ENCODE results near the gene ABO.
"Not testable (repeated sequence)": the region's sequence is repeated elsewhere in the genome, so short reads cannot be mapped to it uniquely, and the experiment has no call there.

The ABO gene

DNA sequence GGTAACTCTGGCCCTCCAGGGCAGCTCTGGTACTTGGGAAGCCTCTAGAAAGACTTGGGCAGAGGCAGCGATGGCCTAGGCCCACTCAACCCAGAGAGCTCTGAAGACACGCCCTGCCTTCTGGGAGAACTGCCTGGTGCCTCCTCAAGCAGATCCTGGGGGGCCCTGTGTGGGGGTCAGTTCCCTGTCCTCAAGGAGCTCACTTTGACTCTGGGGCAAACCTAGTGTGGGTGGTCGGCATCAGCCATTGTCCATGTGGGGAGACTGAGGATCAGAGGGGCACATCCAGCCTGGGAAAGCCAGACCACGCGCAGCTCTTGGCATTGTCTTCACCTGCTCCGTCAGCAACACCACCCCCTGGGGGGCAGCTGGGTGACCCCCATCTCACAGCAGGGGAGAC lies 28.0 kb downstream of the ABO start:
- DNase-seq: no peak

DNA sequence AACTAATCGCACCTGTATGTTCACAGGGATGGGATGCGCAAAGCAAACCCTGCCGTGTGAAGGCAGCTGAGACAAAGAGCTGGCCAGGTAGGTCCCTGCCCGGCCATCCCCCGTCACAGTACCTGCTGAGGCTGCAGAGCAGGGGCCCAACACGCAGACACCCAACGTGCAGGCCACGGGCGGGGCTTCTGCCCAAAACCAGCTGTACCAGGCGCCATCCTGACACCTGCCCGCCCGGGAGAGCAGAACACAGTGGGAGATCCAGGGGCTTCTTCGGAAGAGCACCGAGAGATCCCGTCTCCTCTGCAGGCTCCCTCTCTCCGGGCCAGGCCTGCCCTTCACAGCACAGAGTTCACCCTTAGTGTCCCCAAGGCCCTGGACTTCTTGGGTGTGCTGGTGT lies 28.4 kb downstream of the ABO start:
- no peak for DNase-seq

DNA sequence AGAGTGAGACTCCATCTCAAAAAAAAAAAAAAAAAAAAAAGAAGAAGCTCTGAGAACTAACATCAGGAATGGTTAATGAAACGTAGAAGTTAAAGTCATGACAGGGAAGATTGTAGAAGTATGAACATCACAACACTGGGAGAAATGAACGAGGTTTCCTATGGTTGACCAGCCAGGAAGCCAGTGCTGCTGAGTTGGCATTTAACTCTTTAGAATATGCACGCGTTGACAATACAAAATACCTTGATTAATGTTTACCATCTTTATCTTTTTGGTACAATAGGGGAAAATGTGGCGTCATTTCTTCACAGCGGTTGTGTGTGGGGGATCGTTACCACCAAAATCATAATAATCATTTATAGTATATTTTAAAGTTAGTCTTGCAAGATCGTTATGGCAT lies 32.0 kb downstream of the ABO start:
- no peak for DNase-seq

DNA sequence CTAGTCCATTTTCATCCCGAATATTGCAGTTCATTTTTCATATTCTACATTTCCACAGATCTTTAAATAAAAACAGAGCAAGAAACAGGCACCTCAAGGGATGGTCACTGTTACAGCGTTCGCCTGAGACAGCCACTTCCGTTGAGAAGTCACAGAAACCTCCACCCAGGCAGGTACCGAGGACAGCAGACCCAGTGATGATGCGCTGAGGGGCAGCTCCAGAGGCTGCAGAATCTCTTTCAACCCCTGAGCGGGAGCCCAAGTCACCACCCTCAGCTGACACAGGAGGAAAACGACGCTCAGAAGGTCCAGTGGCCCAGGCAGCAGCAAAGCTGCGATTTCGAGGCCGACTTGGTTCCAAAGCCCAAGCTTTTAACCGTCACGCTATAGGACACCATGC lies 32.8 kb downstream of the ABO start:
- no peak for DNase-seq

DNA sequence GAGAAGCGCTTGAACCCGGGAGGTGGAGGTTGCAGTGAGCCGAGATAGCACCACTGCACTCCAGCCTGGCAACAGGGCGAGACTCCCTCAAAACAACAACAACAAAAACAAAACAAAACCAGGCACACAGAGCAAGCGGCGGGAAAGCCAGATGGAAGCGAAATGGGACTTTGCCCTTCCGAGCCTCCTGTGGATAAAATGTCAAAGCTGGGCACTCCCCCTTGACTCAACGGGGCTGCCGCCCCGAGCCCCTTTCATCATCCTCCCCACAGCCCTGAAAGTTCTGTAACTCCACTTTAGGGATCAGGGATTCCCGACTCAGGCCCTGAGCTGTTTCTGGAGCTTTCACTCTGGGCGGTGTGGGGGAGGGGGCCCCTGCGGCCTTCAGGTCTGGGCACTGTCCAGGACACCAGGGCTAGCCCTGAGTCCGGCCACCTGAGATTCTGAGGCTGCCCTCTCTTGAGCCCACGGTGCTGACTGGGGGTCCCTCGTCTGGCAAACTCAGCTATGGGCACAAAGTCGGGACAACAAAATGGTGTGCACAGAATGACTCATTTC lies 35.4 kb downstream of the ABO start:
- DNase-seq: no peak

DNA sequence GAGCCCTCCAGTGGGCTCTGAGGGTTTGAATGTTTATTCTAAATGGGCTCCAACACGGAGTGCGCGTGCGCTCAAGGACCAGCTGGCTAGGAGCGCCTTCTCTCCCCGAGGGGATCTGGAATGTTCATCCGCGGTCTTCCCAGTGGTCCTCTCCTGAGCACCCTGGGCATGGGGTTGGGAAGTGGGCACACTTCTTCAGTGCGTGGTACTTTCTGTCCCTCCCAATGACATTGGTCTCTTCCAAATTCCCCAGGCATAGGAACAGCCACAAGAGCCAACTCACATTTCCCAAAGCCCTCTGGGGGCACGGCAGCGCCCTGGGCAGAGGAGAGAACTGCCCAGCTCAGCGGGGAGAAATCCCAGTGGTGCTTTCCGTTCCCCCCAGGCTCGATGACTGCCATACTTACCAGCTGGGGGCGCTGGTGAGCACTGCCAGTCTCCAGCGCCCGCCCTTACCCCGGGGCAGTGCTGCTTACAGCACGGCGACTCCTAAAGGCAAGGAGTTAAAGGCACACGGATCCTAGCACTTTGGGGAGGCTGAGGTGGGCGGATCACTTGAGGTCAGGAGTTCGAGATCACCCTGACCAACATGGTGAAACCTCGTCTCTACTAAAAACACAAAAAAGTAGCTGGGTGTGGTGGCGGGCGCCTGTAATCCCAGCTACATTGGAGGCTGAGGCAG lies 36.0 kb downstream of the ABO start:
- peak in 11 of 56 donors; percentile 8 to 60 (median 25) for DNase-seq

DNA sequence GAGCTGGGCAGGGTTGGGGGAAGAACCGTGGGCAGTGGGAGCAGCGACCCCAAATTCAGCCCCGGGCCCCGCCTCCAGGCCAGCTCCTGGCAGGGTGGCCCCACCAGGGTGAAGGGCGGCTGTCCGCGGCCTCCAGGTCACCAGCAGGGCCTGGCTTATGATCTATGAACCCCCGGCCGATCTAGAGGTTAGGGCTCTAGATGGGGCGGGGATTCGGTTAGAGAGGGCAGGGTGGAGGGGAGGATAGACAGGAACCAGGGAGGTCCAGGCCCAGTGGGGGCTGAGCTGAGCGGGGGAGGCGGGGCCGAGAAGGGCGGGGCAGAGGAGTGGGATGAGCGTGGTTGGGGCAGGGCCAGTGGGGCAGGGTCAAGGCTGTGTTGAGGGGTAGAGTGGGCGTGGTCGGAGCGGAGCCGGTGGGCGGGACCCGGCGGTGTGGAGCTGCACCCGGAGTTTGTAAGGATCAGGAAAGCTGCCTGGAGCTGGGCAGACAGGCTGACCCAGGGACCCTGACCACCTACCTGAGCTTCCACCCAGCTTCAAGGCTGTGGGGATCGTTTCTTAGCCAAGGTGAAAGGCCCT lies 36.6 kb downstream of the ABO start:
- DNase-seq: peak in 12 of 56 donors; percentile 6 to 53 (median 25)

DNA sequence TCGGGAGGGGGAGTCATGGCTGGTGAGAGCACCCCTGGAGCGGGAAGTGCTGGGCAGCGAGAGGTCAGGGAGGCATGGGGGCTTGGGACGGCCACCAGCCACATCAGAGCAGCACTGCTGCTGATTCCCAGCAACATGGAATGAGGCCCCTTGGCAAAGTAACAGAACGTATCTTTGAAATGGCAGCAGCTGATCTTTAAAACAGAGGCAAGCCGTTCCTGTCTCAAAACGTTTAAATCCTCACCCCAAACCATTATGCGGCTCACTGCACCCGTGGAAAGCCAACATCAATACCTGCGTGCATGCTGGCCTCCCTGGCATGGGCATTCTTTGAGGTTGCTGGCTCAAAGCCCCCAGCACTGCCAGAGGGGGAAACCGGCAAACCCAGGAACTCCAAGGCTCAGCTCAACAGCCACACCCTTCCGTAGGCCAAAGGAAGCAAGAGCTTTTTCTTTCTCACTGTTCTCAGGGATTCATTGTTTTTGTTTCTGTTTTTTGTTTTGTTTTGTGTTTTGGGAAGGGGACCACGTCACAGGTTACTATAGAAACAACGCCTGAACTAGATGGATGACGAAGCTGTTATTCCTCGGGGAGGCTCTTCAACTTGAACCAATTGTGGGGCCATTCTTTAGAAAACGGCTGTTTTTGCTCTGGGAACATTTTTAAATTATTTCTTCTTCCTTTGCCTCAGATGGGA lies 37.8 kb downstream of the ABO start:
- peak in 1 of 56 donors; percentile 6 for DNase-seq

DNA sequence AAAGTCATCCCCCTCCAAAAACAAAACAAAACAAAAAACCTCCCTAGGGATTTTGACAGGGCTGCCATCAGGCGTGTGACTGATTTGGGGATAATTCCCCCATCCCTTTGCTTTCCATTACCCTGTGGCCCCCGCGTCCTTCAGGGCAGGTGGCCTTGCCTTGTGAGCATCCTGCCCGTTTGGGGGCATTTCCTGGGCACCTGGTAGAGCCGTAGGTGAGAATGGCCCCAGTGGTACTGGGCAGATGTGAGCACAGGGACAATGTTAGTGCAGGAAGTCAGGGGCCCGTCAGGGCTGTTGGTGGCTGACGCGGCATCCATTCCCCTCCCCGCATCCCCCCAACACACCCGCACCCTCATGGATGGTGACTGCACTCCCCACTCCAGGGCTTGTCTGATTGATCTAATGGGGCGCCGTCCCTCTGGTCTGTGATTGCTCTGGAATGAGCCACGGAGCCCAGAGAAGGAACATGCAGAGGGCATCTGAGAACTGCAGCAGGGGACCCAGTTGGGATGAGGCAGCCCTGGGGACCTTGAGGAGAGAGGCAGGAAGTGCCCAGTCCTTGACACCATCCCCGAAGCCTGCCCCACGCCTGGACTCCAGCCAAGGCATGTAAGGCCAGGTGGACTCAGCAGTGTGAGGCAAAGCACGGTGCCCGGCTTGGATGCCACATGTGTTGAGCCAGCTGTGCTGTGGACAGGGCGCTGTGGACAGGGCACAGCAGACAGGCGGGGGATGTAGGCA lies 38.5 kb downstream of the ABO start:
- not testable (repeated sequence) for DNase-seq

DNA sequence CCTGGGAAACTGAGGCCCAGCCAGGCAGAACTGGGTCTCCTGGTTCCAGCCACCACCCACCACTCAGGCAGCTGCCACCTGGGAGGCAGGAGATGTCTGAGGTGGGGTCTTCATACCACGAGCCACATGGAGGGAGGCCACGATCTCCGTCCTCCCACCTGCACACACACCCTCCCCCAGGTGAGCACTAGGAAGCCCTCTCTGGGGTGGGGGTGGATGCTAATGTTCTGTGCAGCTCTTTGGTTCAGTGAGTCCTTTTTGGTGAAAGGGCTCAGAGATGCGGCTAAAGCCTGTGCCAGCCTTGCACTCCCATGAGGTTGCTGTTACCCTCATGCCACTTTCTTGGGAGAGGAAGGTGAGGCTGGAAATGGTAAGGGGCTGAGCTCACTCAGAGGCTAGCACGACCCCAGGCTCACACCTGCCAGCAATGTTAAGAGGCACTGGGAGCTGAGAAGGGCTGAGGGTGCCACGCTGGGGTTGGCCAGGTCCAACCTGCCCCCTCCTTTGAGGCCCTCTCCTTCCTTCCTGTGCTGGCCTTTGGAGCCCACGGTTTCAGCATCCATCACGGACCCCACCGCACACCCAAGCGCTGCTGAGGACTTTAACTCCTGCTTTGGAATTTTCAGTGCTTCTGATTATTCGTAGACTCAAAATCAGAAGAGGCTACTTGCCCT lies 39.3 kb downstream of the ABO start:
- no peak for DNase-seq

DNA sequence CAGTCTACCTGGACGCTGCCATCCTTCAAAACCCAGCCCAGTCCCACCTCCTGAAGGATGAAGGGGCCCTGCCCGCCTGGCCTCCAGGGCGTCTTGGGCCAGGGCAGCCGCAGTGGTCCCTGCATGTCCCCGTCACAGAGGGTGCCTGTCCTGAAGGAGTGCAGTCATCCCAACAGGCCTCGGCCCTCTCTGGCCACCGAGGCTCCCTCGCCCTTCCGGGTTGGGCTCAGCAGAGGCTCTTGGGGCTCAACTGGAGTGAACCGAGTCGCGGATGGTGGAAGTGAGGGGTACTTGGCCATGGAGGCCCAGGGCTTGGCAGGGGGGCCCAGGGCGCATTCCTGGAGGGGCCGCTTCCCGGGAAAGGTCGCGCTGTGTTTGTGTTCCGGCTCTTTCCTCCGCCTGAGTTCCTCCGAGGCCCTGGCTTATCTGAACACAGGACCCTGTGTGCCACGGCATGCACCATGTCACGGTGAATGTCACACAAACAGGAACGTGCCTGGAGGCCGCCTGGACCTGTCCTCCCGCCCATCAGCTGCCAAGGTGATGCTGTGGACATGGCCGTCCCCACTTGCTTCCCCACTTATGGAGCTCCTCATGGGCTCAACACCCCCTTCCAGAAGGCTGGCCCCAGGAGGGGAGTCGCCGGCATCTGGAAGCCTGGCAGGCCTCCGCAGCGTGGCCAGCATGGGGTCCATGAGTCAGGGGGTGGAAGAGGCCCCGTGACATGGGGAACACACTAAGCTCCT lies 40.3 kb downstream of the ABO start:
- DNase-seq: no peak

DNA sequence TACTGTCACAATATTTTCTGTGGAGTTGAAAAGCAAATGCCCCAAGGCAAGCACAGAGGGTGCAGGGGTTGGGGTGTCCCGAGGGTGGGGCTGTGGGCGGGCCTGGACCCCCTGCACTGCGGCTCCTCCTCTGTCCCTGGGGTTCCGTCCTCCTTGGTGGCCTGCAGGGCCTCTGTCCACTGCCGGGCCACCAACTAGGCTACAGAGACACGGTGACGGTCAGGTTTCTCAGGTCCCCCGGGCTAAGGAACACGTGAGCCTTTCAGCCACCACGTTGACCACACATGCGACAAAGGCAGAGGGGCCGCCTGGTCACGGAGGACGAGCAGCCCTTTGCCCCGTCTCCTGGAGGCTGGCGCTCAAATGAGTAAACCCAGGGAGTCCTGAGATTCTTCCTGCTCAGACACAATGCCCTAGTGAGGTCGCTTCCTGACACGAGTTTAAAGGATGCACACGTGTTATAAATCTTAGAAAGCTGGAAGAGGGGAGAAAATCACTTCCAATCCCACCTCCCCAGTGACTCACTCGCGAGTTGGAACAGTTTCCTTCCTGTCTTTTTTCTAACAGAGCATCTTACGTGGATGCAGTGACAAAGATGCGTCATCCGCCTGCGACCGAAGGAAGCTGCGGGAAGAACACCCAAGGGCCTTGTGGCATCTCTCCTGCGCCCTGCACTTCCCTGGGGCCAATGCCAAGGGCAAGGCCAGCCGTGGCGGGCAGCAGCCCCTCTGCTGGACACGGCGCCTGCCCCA lies 41.1 kb downstream of the ABO start:
- no peak for DNase-seq

DNA sequence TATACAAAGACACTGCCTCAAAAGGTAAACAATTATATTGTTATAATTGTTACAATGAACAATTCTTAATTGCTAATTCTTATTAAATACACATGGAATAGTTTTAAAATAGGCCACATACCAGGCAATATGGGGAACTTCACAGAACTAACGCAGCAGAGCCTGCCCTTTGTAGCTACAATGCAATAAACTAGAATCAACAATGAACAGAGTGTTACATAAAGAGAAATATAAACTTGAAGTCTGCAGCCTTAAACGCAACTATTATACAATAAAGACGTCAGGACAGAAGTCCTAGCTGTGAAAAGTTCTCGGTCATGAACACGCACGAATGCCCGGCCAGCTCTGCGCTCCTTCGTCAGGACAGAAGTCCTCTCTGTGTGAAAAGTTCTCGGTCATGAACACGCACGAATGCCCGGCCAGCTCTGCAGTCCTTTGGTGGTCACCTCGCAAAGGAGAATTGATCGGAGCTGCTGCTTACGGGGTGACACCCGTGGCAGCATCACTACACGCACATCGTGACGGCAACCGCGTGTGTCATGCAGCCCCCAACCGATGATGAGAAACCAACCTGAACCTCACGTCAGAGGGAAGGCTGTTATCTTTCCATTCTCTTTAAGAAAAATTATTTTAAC lies 43.0 kb downstream of the ABO start:
- DNase-seq: not testable (repeated sequence)

DNA sequence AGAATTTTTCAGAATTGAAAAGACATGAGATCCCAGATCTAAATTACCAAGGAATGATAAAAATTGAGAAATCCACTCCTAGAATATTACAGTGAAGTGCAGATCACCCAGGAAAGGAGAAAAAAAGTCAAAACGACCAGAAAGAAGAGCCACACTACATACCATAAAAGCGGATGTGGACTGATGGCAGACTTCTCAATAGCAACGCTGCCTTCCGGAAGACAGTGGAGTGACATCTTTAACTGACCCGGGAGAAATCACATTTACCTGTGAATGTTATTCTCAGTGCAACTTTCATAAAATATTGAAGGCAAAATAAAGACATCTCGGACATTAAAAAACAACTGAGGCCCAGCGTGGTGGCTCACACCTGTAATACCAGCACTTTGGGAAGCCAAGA lies 44.5 kb downstream of the ABO start:
- DNase-seq: not testable (repeated sequence)

DNA sequence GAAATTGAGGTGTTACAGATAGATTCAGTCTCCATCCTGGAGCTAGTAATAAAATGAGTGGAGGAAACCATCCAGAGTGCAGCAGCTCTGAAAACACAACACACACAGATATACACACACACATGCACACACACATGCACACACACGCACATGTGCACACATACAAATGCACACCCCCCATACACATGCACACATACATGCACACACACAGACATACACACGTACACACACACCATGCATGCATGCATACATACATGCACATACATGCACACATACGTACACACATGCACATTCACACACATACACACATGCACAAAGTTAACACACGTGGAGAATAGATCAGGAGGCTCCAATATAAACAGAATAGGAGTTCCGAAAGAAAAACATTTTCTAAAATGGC lies 44.9 kb downstream of the ABO start:
- DNase-seq: no peak

DNA sequence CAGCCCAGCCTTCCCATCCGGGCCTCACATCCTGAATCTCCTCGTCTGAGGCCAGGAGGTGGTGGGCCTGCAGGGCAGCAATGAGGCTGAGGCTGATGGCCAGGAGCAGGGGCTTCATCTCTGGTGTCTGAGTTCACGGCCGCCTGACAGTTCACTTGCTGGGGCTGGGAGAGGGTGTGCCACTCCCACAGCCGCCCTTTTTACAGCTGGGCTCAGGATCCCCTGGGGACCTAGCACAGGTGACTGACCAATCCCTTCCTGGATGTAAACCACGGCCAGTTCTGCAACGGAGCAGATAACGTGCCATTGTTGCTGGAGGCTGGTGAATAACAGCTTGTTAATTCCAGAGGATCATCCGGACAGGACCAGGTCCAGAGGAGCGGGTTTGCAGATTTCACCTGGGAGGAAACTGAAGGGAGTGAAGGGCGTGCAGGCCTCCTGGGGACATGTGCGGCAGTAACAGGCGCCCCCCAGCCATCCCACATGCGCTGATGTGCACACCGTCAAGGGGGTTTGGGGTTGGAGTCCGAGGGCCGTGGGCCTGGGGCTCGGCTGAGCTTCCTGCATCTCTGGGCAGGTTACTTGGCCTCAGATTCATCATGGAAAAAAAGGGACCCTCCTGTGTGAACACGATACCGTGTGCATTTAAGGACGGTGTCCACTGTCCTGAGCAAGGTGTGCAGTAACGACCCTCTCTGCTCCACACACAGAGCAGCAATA lies 46.4 kb downstream of the ABO start:
- DNase-seq: not testable (repeated sequence)

DNA sequence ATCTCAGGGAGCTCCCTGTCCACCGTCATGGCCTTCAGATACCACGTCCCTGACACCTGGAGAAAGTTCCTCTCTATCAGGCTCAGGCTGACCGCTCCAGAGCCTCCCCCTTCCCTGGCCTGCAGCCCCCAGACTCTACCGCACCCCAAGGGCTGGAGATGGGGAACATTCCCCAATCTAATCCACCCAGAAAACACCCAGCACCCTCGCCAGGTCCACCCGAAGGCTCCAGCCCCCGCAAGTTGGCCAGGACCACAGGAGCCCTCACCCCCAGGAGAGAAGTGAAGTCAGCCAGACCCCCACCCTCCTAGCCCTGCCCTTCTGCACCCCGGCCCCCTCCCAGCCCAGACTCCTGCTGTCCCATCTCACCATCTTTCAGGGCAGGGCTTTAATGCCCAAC lies 47.0 kb downstream of the ABO start:
- DNase-seq: not testable (repeated sequence)

DNA sequence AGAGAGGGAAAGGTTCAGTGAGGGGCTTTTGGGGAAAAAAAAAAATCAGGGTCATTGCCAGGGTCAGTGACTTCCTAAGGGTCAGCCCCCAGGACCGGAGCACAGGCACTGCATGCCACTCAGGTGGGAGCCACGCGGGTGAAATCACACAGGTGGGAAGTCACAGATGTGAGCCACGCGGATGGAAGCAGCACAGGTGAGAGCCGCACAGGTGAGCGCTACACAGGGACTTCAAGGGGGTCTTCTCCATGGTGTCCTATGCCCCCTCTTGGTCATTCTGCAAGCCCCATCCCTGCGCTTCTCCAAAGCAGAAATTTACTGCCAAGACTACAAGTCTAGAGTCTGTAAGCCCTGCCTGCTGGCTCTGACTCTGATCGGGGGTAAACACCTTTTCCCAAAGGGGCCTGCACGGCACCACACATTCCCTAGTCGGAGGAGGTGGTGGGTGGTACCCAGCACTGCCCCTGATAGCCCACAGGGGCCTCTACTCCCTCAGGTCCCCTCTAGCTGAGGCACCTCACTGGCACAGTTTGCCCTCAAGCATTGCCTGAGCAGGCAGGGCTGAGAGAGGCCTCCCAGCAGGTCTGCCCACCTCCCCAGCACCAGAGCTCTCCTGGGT lies 47.6 kb downstream of the ABO start:
- DNase-seq: no peak
